ENCODE results near the gene GAA.
"Not testable (repeated sequence)": the region's sequence is repeated elsewhere in the genome, so short reads cannot be mapped to it uniquely, and the experiment has no call there.

GAA gene

GRCh38 chr17:80084773-80085172, 16.6 kb upstream of the GAA start:
- no peak for DNase-seq

GRCh38 chr17:80086081-80086480, 15.3 kb upstream of the GAA start:
- no peak for DNase-seq

- DNase-seq = no peak
Measured at GRCh38 chr17:80086616-80087015, 14.8 kb upstream of the GAA start.

GRCh38 chr17:80087346-80088265, 13.8 kb upstream of the GAA start:
- no peak for DNase-seq

GRCh38 chr17:80089762-80090161, 11.6 kb upstream of the GAA start:
- DNase-seq = no peak

- DNase-seq = not testable (repeated sequence)
Measured at GRCh38 chr17:80090164-80090563, 11.2 kb upstream of the GAA start.

GRCh38 chr17:80091376-80091775, 10.0 kb upstream of the GAA start:
- DNase-seq = no peak

- no peak for DNase-seq
Measured at GRCh38 chr17:80092959-80093358, 8.4 kb upstream of the GAA start.

- no peak for DNase-seq
Measured at GRCh38 chr17:80095038-80095843, 6.1 kb upstream of the GAA start.

GRCh38 chr17:80095844-80096475, 5.4 kb upstream of the GAA start:
- no peak for DNase-seq

- DNase-seq = no peak
Measured at GRCh38 chr17:80096561-80097021, 4.8 kb upstream of the GAA start.

GRCh38 chr17:80097127-80097621, 4.2 kb upstream of the GAA start:
- DNase-seq = no peak

- no peak for DNase-seq
Measured at GRCh38 chr17:80097844-80098691, 3.3 kb upstream of the GAA start.

- no peak for DNase-seq
Measured at GRCh38 chr17:80099291-80100034, 1.9 kb upstream of the GAA start.

GRCh38 chr17:80100035-80100323, 1.4 kb upstream of the GAA start:
- no peak for DNase-seq

- no peak for DNase-seq
Measured at GRCh38 chr17:80101946-80102663, 724 bp downstream of the GAA start.

GRCh38 chr17:80102664-80103448, 1.5 kb downstream of the GAA start:
- DNase-seq = no peak

- DNase-seq = no peak
Measured at GRCh38 chr17:80103449-80104085, 2.2 kb downstream of the GAA start.

- DNase-seq = no peak
Measured at GRCh38 chr17:80104321-80104955, 3.1 kb downstream of the GAA start.
